Cardiac fibroblast (primary cell): ENCODE measurements around the gene KIF1C.

Experiments
- DNase-seq, 2 donors: peaks; one replicate each; pipeline versions ENCODE4 v3.0.0 to v3.0.0-alpha.2; 2010; ENCODE audit warnings: low read depth in 2 of 2
- H3K4me3 ChIP-seq, 2 donors: replicated peaks in 1 of 2; 1 replicate in 1 of 2; 2 replicates in 1 of 2; pipeline ENCODE4 v1.5.1; 2011; ENCODE audit warnings: low read depth in 2 of 2, low read length in 2 of 2, mild to moderate bottlenecking in 2 of 2, moderate library complexity in 1 of 2
- CTCF ChIP-seq: IDR thresholded peaks from one replicate; pipeline ENCODE4 v1.5.1; 2011; ENCODE audit warnings: low read depth, mild to moderate bottlenecking, low read length, inconsistent platforms

Gene KIF1C

DNA sequence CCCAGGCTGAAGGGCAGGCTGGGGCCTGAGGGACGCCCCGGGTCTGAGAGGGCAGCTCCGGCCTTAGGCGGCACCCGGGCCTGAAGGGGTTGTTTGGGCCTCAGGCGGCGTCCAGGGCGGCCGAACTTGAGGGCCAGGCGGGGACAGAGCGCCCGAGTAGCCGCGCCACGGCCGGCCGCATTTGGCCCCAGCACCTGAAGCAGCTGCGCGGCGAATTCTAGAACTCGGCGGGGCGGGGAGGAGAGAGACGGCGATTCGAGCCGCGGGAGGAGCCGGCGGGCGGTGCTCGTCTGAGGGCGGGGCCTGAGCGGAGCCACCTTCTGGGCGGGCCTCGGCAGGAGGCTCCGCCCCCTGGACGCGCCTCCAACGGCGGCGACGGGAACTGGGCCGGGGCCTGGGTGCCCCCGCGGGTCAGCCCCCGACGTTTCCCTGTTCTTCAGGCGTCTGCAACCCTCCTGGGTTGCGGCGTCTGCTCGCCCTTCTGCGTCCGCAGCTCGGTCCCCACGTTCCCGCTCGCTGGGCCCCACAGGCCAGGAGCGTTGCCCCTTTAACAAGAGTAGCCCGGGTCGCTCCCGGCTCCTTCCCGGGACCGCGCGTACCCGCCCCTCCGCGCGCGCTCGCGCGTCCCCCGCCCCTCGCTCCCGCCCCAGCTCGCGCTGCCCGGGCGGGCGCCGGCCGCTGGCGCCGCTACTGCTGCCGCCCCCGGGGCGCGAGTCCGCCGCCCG is at the start of gene KIF1C, which contains the start of gene INCA1:
TSS of gene KIF1C (plus strand) at position 649 of the 725 bp plus-strand sequence. CDS start 2,297 bp downstream, outside the sequence.
TSS of gene INCA1 (minus strand) at position 221 of the 725 bp plus-strand sequence. CDS start 3,085 bp downstream, outside the sequence.
- DNase-seq, result peak; percentile 89 to 91
- peak within 1 kb of the TSS; percentile 93 to 97 for H3K4me3 ChIP-seq
- TF ChIP-seq CTCF, result no peak

- H3K4me3 ChIP-seq, result peak within 1 kb of the TSS; percentile 98 to 99
- TF ChIP-seq CTCF, result no peak
- peak; percentile 96 for DNase-seq
Observed at GRCh38 chr17:4948166-4948930, 49.4 kb upstream of the KIF1C start, which contains the start of gene PFN1. TSS of gene PFN1 (minus strand) at chr17:4948530. CDS start at chr17:4948394, 136 bp downstream.

- no peak for TF ChIP-seq CTCF
- peak overlapping the region; percentile 61 to 98 for H3K4me3 ChIP-seq
- DNase-seq, result peak; percentile 89 to 94
Observed at GRCh38 chr17:4948931-4949320, 48.8 kb upstream of the KIF1C start.

DNA sequence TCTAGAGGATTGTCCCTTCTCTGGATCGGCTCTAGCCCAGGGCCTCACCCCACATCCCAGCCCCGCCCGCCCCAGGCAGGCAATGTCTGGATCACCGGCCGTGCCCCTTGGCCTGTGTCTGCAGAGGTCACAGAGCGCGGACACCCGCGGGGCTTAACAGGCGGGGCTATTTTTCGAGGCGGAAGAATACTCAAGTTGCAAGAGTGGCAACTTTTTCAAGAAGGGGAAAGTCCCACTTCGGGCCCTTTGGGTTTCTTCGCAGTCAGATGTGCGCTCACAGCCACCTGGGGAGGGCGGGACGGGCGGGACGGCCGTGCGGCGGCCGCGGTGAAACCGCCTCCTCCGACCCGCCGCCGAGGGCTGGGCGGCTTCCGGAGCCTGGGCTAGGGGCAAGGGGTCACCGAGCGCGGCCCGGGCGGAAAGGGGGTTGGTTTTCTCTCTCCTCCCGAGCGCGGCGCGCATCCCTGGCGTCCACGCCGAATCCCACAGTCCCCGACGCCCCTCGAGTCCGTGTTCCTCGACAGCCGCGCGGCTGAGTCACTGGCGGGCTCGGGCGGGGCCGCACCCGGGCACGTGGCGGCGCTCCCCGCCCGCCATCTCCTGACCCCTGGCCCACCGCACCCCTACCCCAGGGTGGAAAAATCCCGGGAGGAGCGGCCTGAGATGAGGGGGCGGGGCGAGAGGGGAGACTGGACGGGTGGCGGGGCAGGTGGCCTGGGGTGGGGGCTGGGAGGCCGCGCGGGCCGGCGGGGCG is 48.3 kb upstream of the KIF1C start:
- peak; percentile 71 to 81 for DNase-seq
- H3K4me3 ChIP-seq, result peak overlapping the region; percentile 61 to 63
- no peak for TF ChIP-seq CTCF

DNA sequence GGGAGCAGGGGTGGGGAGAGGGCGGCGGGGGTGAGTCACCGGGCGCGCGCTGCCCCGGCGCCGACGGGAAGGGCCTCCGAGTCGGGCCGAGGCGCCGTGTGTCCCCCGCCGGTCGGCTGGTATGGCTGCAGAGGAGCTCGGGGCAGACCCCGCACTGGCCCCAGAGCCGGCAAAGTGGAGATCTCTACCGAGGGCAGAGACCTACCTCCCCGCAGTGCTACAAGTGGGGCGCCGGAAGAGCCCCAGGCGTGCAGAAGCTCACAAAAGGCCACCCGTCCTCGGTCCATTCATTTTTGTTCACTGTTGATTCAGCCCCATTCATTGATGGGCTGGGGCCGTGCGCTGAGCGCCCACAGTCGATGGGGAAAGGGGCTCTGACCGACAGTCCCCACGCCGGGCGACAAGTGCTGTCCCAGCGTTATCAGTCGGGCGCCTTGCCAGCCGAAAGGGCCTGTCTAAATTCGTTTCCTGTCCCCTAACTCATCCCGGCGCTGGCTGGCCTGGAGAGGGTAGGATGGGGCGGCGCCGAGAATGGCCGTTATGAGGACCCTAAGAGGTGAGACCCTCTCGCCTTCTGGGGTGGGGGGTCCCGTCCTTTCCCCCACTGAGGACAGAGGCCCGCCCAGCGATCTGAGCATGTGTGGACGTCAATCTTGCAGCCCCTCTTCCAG is 47.5 kb upstream of the KIF1C start:
- no peak for TF ChIP-seq CTCF
- H3K4me3 ChIP-seq, result peak overlapping the region; percentile 36 to 47
- no peak for DNase-seq

GRCh38 chr17:4950746-4951204 is 47.0 kb upstream of the KIF1C start, which contains the start of gene ENO3:
TSS of gene ENO3 (plus strand) at chr17:4951119. CDS start at chr17:4951830, 711 bp downstream.
- peak within 1 kb of the TSS; percentile 36 to 47 for H3K4me3 ChIP-seq
- no peak for DNase-seq
- no peak for TF ChIP-seq CTCF
